ENCODE data around the gene CBFA2T2. TPM values are rescaled to one million over a fixed set of nuclear protein-coding genes. Genes with fewer than 3 reads are reported as not detected.
"Not testable (repeated sequence)": the region's sequence is repeated elsewhere in the genome, so short reads cannot be mapped to it uniquely, and the experiment has no call there.

The CBFA2T2 gene
- total RNA-seq, 1 experiment from 2014 or later: 6.7 TPM

GRCh38 chr20:33470866-33471265 is 19.0 kb upstream of the CBFA2T2 start:
- no peak for DNase-seq (ENCODE audit: low spot score)

GRCh38 chr20:33472868-33473435 is 16.9 kb upstream of the CBFA2T2 start:
- DNase-seq (ENCODE audit: low spot score): no peak

GRCh38 chr20:33474097-33474873 is 15.6 kb upstream of the CBFA2T2 start:
- no peak for DNase-seq (ENCODE audit: low spot score)

GRCh38 chr20:33474963-33475362 is 14.9 kb upstream of the CBFA2T2 start:
- DNase-seq (ENCODE audit: low spot score): no peak

- DNase-seq (ENCODE audit: low spot score): no peak
These were observed 14.3 kb upstream of the CBFA2T2 start for GRCh38 chr20:33475381-33476152.

GRCh38 chr20:33477386-33478234 is 12.3 kb upstream of the CBFA2T2 start:
- no peak for DNase-seq (ENCODE audit: low spot score)

GRCh38 chr20:33480048-33480447 is 9.8 kb upstream of the CBFA2T2 start:
- no peak for DNase-seq (ENCODE audit: low spot score)

- no peak for DNase-seq (ENCODE audit: low spot score)
These were observed 8.4 kb upstream of the CBFA2T2 start for GRCh38 chr20:33481431-33481941.

- DNase-seq (ENCODE audit: low spot score): no peak
These were observed 7.3 kb upstream of the CBFA2T2 start for GRCh38 chr20:33482581-33482980.

- not testable (repeated sequence) for DNase-seq (ENCODE audit: low spot score)
These were observed 6.7 kb upstream of the CBFA2T2 start for GRCh38 chr20:33483186-33483585.

- DNase-seq (ENCODE audit: low spot score): no peak
These were observed 1.7 kb upstream of the CBFA2T2 start for GRCh38 chr20:33488201-33488600.

GRCh38 chr20:33488661-33489494 is 1.0 kb upstream of the CBFA2T2 start:
- not testable (repeated sequence) for DNase-seq (ENCODE audit: low spot score)

- peak; percentile 94 for DNase-seq (ENCODE audit: low spot score)
These were observed 337 bp upstream of the CBFA2T2 start for GRCh38 chr20:33489495-33490022.

GRCh38 chr20:33490934-33491656 is 1.2 kb downstream of the CBFA2T2 start:
- no peak for DNase-seq (ENCODE audit: low spot score)

- no peak for DNase-seq (ENCODE audit: low spot score)
These were observed 3.3 kb downstream of the CBFA2T2 start for GRCh38 chr20:33493076-33493766.

GRCh38 chr20:33496776-33497175 is 6.9 kb downstream of the CBFA2T2 start:
- not testable (repeated sequence) for DNase-seq (ENCODE audit: low spot score)

- DNase-seq (ENCODE audit: low spot score): no peak
These were observed 9.5 kb downstream of the CBFA2T2 start for GRCh38 chr20:33499355-33499754.

- no peak for DNase-seq (ENCODE audit: low spot score)
These were observed 11.1 kb downstream of the CBFA2T2 start for GRCh38 chr20:33501000-33501399.

GRCh38 chr20:33503564-33503963 is 13.7 kb downstream of the CBFA2T2 start:
- no peak for DNase-seq (ENCODE audit: low spot score)

All from A172 (cell line).